ENCODE data around the gene SEC61G.

GRCh38 chr7:54802841-54803240 lies 43.8 kb upstream of the SEC61G start:
- TF ChIP-seq CTCF (IDR thresholded peaks at IDR 0.05 in 8 of 11, conservative IDR thresholded peaks at IDR 0.05 in 3 of 11) = no peak
- TF ChIP-seq POLR2A (IDR thresholded peaks at IDR 0.05) = no peak

All from spleen (tissue), 7 donors.